NT2/D1 (cell line): Measurements from ENCODE around the gene USP35.

Experiments
- YY1 ChIP-seq: IDR thresholded peaks from 2 replicates; pipeline ENCODE4 v1.6.1; 2011; ENCODE audit not compliant: insufficient read length, insufficient read depth
- ZNF274 ChIP-seq: IDR thresholded peaks from 2 replicates; pipeline ENCODE4 v1.6.1; 2011; ENCODE audit warnings: mild to moderate bottlenecking, low read depth, low read length

DNA sequence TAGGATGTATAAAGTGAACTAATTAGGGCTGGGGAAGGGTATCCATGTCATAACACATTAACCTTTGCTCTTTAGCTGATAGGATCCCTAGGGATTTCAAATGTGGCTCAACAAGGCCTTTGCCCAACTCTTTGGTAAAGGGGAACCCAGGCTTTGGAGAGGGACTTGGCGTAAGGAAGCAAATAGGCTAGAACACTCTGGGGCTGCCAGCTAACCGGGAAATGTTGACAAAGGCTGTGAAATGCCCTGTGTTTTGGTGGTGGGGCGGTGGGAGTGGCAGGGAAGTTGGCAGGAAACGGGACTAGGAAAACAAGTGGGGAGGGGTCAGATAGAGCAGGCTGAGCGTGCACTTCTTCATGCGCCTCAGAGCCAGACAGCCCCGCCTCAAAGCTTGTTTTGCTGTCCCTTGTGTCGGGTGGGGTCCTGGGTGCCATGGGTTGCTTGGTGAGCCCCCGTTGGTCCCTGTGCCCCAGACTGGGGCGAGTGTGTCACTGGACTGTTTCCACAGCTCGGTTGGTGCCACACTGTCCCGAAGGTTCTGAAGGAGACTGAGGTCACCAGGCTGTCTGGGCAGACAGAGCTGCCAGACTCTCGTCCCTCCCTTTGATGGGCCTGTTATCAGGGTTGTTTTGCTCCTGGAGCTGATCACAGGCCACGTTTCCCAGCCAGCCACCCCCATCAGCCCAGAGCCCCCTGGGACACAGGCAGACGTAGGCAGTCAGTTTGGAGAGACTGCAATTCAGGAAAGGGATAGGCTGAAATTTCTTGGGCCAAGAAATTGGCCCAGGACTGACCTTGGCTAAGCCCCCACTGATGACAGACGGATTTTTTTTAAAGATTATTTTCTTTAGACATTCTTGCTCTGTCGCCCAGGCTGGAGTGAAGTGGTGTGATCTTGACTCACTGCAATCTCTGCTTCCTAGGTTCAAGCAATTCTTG, 19.9 kb upstream of the USP35 start:
- no peak for TF ChIP-seq YY1
- no peak for TF ChIP-seq ZNF274
